ENCODE data around the gene PFN1.

- TF ChIP-seq CTCF (IDR thresholded peaks at IDR 0.05; ENCODE audit: low read length): no peak
- TF ChIP-seq EZH2phosphoT487 (IDR thresholded peaks at IDR 0.05; ENCODE audit: low read length): no peak
- no peak for TF ChIP-seq EZH2 (optimal IDR thresholded peaks at IDR 0.05; ENCODE audit: low read depth, low read length)
These were observed 18.7 kb upstream of the PFN1 start for GRCh38 chr17:4966844-4967538.

Measured in MM.1S (cell line).